Brain pericyte (primary cell): Measurements from ENCODE around the gene MORF4L1.
"Not testable (repeated sequence)": the region's sequence is repeated elsewhere in the genome, so short reads cannot be mapped to it uniquely, and the experiment has no call there.

ENCODE experiments used
- DNase-seq: peaks from one replicate; pipeline ENCODE4 v3.0.0-alpha.2; 2012; ENCODE audit warnings: low read depth, low spot score

Gene MORF4L1

GRCh38 chr15:78859971-78860719 lies 12.5 kb upstream of the MORF4L1 start:
- peak; percentile 47 for DNase-seq

GRCh38 chr15:78865585-78865984 lies 7.1 kb upstream of the MORF4L1 start:
- not testable (repeated sequence) for DNase-seq

- DNase-seq, result not testable (repeated sequence)
These were observed 6.7 kb upstream of the MORF4L1 start for GRCh38 chr15:78866031-78866430.

DNA sequence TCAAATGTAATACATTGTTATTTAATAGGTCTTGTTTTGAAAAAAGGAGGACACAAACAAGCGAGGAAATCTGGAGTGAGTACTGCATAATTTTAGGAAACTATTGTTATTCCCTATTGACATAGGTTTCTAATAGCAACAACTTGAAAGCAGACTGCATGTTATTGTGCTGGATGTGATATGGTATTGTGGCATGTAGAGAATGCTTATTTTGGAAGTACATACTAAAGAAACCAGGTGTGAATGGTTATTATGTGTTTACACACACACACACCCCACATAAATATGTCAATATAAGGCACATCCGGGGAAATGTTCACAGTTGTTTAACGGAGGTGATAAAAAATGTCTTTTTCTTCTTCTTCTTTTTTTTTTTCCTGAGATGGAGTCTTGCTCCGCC lies 5.9 kb upstream of the MORF4L1 start:
- no peak for DNase-seq

DNA sequence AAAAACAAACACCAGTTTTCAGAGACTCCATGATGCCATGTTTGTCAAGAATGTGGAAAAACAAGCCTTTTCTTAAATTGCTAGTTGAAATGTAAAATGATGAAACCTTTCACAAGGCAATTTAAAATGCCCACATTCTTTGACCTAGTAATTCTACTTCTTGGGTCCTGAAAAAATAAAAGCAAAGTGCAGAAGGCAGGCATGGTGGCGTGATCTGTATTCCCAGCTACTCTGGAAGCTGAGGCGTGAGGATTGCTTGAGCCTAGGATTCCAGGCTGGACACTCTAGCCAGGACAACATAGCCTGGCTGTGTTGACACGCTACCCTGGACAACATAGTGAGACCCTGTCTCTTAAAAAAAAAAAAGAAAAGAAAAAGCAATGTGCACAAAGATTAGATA lies 4.3 kb upstream of the MORF4L1 start:
- no peak for DNase-seq

DNA sequence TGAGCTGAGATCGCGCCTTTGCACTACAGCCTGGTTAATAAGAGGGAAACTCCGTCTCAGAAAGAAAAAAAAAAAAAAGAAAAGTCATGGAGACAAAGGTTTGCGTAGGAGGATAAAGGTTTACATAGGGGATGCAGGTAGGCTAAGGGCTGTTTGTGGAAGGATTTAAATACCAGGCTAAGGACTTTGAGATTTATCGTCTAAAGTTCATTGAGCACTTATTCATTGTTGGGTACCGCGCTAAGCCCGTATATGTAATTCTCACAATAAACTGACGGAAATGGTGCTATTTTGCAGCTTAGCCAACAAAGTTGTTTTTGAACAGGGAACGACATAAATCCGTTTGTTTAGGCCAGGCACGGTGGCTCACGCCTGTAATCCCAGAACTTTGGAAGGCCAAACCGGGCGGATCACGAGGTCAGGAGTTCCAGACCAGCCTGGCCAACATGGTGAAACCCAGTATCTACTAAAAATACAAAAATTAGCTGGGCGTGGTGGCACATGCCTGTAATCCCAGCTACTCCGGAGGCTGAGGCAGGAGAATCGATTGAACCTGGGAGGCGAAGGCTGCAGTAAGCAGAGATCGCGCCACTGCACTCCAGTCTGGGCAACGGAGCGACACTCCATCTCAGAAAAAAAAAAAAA lies 1.1 kb upstream of the MORF4L1 start:
- not testable (repeated sequence) for DNase-seq

DNA sequence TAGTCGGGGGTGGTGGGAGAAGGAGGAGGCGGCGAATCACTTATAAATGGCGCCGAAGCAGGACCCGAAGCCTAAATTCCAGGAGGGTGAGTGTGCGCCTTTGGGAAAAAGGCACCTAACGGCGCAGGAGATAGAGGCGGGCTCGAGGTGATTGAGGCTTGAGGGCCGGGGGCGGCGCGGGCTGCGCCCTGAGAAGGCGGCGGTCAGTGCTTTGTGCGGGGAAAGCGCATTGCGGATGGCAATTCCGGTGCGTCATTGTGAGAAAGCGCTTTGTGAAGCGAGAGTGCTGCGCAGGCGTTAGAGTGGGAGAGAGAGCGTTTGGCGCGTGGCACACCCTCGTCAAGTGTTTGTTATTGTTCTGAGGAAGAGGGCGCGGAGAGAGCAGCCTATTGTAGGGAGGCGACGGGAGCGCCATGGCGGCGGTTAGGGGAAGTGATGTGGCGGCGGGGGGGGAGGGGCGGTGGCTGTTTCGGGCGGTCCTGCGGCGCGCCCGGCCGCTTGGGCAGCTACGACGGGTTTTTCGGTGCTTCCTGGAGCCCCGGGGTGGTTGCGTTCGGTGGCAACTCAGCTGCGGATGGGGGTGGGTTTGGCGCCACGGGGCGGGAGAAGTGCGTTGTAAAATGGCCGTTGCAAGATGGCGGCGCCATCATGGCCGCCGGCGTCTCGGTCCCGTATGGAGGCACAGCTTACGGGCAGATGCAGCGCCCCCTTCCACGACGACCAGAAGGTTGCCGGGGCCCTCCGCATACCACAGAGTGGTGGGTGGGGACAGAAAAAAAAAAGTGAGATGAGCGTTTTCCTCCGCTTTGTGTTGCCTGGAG lies 492 bp downstream of the MORF4L1 start:
- DNase-seq, result peak; percentile 75

DNA sequence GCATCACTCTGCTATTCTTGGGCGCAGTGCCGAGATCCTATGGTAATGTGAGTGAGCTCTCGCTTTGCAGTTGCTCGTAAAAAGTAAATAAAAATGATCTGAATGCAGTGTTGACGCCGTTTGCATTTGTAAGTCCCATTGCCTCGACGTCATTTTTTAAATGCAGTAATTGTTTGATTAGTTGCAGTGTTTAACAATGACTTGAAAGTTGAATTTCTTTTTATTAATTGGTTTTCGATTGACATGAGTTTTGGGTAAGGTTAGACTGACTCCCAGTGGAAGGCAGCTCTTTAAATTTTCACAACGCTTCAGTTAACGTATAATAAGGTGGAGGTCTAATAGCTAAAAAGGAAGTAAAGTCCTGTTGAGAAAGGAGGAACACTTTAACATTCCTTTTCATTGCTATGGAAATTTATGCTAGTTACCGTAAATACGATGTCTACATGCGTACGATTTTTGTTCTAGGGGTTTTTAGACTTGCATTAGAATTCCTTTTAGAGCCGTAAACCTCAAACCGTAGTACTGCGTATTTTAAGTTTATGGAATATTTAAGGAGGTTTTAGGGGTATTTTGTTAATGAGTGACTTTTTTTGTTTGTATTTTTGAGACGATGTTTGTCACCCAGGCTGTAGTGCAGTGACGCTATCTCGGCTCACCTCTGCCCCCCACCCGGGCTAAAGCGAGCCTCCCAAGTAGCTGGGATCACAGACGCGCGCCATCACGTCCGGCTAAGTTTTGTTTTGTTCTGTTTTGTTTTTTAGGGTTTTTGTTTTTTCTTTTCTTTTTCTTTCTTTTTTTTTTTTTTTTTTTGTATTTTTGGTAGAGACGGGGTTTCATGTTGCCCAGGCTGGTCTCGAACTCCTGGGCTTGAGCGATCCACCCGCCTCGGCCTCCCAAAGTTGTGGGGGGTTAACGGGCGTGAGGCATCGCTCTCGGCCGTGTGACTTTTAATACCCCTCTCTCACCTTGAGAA lies 1.4 kb downstream of the MORF4L1 start:
- no peak for DNase-seq

DNA sequence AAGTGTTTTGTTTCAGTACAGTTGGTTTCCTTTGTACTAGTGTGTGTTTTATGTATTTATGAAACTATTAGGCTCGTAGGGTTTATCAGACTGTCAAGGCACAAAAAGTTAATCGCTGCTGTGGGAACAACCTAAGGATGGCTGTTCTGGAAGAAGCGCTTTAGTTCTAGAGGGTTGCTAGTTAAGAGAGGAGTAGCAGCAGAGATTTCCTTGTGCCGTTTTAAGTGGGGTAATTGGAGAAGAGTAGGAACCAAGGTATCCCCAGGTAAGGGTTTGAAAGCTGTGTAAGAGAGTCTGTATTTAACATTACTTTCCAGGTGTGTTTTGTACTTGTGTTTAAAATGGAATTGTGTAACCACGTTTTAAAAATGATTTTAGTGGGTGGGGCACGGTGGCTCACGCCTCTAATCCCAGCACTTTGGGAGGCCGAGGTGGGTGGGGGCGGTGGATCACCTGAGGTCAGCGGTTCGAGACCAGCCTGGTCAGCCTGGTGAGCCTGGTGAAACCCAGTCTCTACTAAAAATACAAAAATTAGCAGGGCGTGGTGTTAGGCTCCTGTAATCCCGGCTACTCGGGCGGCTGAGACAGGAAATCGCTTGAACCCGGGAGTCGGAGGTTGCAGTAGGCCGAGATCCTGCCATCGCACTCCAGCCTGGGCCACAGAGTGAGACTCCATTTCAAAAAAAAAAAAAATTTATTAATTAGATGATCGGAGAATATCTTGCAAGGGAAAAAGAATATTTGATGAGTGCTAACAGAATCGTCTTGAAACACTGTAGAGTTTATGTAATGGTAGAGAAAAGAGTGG lies 2.6 kb downstream of the MORF4L1 start:
- no peak for DNase-seq

DNA sequence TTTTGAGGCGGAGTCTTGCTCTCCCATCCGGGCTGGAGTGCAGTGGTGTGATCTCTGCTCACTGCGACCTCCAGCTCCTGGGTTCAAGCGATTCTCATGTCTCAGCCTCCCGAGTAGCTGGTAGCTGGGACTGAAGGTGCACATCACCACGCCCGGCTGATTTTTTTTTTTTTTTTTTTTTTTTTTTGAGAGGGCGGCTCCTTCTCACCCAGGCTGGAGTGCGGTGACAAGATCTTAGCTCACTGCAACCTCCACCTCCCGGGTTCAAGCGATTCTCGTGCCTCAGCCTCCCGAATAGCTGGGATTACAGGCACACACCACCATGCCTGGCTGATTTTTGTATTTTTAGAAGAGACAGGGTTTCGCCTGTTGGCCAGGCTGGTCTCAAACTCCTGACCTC lies 4.3 kb downstream of the MORF4L1 start:
- not testable (repeated sequence) for DNase-seq

DNA sequence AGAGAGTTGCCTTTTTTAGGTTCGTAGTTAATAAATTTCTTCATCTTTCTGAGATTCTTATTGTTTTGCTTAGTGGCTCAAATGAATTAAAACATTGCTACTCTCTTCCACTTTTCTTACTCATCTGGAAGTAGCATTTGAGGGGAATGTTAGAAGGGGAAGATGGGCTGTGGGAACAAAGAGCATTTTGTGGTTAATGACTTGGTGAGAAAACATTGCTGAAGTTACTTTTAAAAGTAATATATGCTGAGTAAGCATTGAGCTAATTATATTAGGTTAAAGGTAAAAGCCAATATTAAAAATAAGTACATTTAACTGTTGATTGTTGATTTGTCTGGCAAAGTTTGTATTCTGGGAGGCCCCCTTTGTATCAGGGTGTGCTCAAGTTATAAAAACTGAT lies 5.7 kb downstream of the MORF4L1 start:
- DNase-seq, result no peak

DNA sequence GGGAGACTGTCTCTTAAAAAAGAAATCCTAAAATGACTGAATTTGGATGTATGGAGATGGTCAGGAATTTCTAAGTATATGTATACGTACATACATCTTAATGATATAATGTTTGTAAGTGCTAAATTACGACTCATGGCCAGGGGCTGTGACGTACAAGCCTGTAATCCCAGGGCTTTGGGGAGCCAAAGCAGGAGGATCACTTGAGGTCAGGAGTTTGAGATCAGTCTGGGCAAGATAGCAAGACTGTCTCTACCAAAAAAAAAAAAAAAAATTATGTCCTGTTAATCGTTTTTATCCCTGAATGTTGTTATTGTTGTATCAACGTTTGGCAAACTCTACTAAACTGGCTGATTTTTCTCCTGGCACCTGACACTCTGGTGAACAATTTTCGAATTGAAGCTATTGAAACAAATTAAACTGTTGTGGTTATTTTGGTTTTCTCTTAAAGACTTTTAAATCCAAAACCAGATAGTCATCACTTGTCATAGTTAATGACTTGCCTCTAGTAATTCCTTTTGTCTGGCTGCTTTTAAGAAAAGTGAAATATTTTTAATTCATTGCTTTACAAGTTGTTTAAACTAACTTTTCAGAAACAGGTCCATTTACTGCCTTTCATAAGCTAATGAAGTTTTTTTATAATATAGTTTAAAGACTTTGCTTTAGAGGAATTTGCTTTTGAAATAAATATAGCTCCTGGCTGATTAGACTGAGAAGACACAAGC lies 7.0 kb downstream of the MORF4L1 start:
- no peak for DNase-seq

- no peak for DNase-seq
These were observed 7.5 kb downstream of the MORF4L1 start for GRCh38 chr15:78880242-78880533.

DNA sequence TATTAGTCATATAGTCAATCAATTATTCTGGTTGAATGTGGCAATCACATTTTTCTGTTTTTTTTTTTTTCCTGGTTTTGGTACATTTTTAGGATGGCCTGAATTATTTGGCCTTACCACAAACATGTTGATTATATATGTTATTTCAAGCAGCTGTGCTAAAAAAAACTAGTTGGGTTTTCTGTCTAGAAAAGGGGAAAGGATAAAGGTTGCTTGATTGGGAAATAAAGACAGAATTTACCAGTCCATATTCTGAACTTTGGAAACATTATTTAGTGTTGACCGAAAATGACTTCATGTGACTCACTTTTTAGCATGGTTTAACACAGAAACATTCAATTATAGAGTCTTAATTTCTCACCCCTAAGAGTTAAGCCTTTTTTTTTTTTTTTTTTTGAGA lies 8.1 kb downstream of the MORF4L1 start:
- no peak for DNase-seq

GRCh38 chr15:78881681-78882080 lies 9.0 kb downstream of the MORF4L1 start:
- DNase-seq, result no peak

DNA sequence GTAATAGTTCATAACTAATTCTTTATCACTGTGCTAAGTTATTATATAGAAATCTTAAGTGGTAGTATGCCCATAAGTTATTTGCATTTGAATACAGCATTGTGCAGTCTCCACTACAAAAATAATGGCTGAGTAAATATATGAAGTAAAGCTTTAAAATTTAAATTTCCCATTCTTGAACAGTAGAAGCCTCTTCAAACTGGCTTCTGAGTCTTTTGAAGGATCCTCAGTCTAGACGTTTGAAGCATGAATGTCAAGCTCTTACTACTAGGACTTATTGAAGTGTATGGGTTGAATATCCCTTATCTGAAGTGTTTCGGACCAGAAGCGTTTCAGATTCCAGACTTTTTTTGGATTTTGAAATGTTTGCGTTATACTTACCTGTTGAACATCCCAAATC lies 16.3 kb downstream of the MORF4L1 start:
- DNase-seq, result no peak

DNA sequence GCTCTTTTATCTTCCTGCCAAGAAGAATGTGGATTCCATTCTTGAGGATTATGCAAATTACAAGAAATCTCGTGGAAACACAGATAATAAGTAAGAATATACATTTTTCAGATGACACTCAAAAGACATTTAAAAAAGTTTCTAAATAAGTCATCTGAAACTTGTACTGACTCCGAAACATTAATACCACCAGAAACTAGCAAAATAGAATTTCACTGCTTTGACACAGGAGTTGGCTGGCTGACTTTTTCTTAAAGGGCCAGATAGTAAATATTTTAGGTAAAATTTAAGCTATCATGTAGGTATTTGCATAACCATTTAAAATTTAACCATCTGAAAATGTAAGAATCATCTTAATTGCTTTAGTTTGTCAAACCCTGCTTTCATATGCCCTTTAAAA lies 20.8 kb downstream of the MORF4L1 start:
- no peak for DNase-seq

DNA sequence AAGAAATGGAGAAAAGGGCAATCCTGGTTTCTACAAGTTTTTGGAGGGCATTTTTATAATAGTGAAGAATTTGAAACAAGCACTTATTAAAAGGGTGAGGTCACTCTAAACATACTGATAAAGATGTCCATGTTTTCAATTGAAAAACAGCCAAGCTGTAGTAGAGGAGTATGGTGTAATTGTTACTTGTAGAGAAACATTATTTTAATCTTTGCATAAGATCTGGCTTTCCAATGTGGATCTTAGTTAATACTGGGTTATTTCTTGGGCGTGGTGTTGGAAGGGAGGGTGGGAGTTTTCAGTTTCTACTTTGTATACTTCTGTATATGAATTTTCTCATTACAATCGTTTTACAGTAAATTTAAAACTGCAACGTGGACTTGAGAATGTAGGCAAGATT lies 22.8 kb downstream of the MORF4L1 start:
- no peak for DNase-seq

- DNase-seq, result no peak
These were observed 25.9 kb downstream of the MORF4L1 start for GRCh38 chr15:78898540-78898939.
